Measurements from ENCODE around the gene PDIA3. TPM values are rescaled to one million over a fixed set of nuclear protein-coding genes. Genes with fewer than 3 reads are reported as not detected.

The PDIA3 gene
- total and polyA plus RNA-seq, 2 of the 13 experiments (the other 11 are each of a cell fraction or from before 2014, with no cell fraction given) = 238 to 433 TPM

DNA sequence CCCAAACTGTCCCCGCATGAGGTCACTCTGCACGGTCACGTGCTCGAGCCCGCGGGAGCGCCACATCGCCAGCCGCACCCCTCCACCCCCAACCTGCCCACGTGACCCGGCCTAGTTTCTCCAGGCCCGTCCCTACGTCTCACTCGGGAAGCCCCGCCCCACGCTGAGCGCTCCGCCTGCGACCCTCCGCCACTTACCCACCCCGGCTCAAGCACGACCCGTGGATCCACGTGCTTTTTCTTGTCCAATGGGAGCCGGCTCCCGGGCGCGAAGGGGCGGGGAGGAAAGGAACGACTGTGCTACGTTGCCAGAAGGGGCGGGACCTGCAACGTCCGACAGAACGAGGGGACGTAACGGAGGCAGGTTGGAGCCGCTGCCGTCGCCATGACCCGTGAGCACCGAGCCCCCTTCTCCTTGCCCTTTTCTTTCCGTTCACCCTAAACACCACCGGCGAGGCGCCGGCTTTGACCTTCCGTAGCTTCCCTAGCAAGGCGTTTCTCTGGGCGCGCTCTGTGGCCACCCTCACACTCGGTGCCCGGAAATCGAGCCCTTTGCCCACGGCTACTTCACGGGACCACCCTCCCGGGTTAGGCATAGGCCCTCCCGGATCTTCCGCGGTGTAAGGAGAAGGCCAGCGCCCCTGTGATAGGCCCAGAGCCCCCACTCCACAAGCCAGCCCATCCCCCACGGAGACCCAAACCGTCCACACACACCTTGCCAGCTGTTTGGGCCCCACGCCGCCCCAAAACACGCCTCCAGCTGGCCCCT is 45.9 kb downstream of the PDIA3 start, which contains the start of gene SERF2 (continued):
- peak; percentile 92 for TF ChIP-seq ZNF687 (CRISPR knock-in tag; IDR thresholded peaks at IDR 0.05)
- peak; percentile 74 for TF ChIP-seq ZNF333 (CRISPR knock-in tag; IDR thresholded peaks at IDR 0.05; ENCODE audit: borderline replicate concordance)
- TF ChIP-seq, protein P1, sequence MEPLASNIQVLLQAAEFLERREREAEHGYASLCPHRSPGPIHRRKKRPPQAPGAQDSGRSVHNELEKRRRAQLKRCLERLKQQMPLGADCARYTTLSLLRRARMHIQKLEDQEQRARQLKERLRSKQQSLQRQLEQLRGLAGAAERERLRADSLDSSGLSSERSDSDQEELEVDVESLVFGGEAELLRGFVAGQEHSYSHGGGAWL (CRISPR knock-in tag; IDR thresholded peaks at IDR 0.05) = no peak
- no peak for TF ChIP-seq ARID2 (CRISPR knock-in tag; IDR thresholded peaks at IDR 0.05; ENCODE audit: borderline replicate concordance)
- 0 out of 2 replicates have a peak, but pooled peaks have one; percentile 23 for TF ChIP-seq ZNF83 (CRISPR knock-in tag; IDR thresholded peaks at IDR 0.05; ENCODE audit: borderline replicate concordance)
- 0 out of 2 replicates have a peak, but pooled peaks have one; percentile 25 for TF ChIP-seq GTF2F1 (IDR thresholded peaks at IDR 0.05; ENCODE audit: low read length)
- no peak for TF ChIP-seq NCOR1 (IDR thresholded peaks at IDR 0.05; ENCODE audit: borderline replicate concordance, low read length)
- TF ChIP-seq TP53 (CRISPR knock-in tag; conservative IDR thresholded peaks at IDR 0.05) = no peak
- TF ChIP-seq, protein P2, sequence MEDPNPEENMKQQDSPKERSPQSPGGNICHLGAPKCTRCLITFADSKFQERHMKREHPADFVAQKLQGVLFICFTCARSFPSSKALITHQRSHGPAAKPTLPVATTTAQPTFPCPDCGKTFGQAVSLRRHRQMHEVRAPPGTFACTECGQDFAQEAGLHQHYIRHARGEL (CRISPR knock-in tag; IDR thresholded peaks at IDR 0.05) = no peak
- 0 out of 2 replicates have a peak, but pooled peaks have one; percentile 11 for TF ChIP-seq GPN1 (CRISPR knock-in tag; IDR thresholded peaks at IDR 0.05; ENCODE audit: borderline replicate concordance)
- TF ChIP-seq ZNF292 (CRISPR knock-in tag; IDR thresholded peaks at IDR 0.05; ENCODE audit: borderline replicate concordance, low read depth) = no peak
- TF ChIP-seq ZNF350 (CRISPR knock-in tag; IDR thresholded peaks at IDR 0.05; ENCODE audit: borderline replicate concordance, low read depth) = peak; percentile 66; the same call in 1 of the 2 replicates
- 0 out of 2 replicates have a peak, but pooled peaks have one; percentile 7 for TF ChIP-seq IRF2 (CRISPR knock-in tag; IDR thresholded peaks at IDR 0.05)
- peak; percentile 88 for TF ChIP-seq PHF8 (CRISPR knock-in tag; IDR thresholded peaks at IDR 0.05)
- TF ChIP-seq FOXK2 (IDR thresholded peaks at IDR 0.05) = no peak
- no peak for TF ChIP-seq GABPA (IDR thresholded peaks at IDR 0.05; ENCODE audit: low read depth, low read length)
- TF ChIP-seq GABPA (CRISPR knock-in tag; IDR thresholded peaks at IDR 0.05; ENCODE audit: low read depth) = peak; percentile 53

Measured in HepG2 (cell line).